GM18502 (cell line): ENCODE results near the gene RTN3.
A peak's percentile ranks its signal among the peaks of the same experiment; 100 is the strongest.
"Not testable (repeated sequence)": the region's sequence is repeated elsewhere in the genome, so short reads cannot be mapped to it uniquely, and the experiment has no call there.

Experiments used
- ATAC-seq: cut with Tn5 transposase; IDR thresholded peaks from one replicate; pipeline ENCODE4 v1.9.1; 2021; ENCODE audit warnings: mild to moderate bottlenecking; ENCODE audit not compliant: unreplicated experiment, poor library complexity

Gene RTN3

GRCh38 chr11:63681321-63682065 is at the start of gene RTN3:
Gene RTN3 (plus strand): TSS chr11:63681500. CDS start chr11:63681637, 137 bp downstream.
- peak; percentile 90 for ATAC-seq

- no peak for ATAC-seq
These were observed 45.4 kb upstream of the RTN3 start for GRCh38 chr11:63635762-63636465.

- ATAC-seq, result not testable (repeated sequence)
These were observed 42.9 kb upstream of the RTN3 start for GRCh38 chr11:63638436-63638835.

- ATAC-seq, result no peak
These were observed 42.0 kb upstream of the RTN3 start for GRCh38 chr11:63639199-63639832.

- no peak for ATAC-seq
These were observed 39.6 kb upstream of the RTN3 start for GRCh38 chr11:63641727-63642126.

GRCh38 chr11:63643205-63643604 is 38.1 kb upstream of the RTN3 start:
- ATAC-seq, result no peak

- no peak for ATAC-seq
These were observed 28.6 kb upstream of the RTN3 start for GRCh38 chr11:63652671-63653070.

- ATAC-seq, result no peak
These were observed 20.3 kb upstream of the RTN3 start for GRCh38 chr11:63660972-63661371.

- no peak for ATAC-seq
These were observed 17.5 kb upstream of the RTN3 start for GRCh38 chr11:63663809-63664208.

- no peak for ATAC-seq
These were observed 14.4 kb upstream of the RTN3 start for GRCh38 chr11:63666874-63667273.

GRCh38 chr11:63667995-63668795 is 13.1 kb upstream of the RTN3 start:
- no peak for ATAC-seq

GRCh38 chr11:63670096-63670432 is 11.2 kb upstream of the RTN3 start:
- ATAC-seq, result no peak

GRCh38 chr11:63670433-63671321 is 10.6 kb upstream of the RTN3 start:
- peak; percentile 41 for ATAC-seq

- peak; percentile 87 for ATAC-seq
These were observed 9.8 kb upstream of the RTN3 start, which contains the start of gene ATL3 for GRCh38 chr11:63671322-63672155. Gene ATL3 (minus strand): TSS chr11:63671376. CDS start chr11:63671335, 41 bp downstream.

- ATAC-seq, result no peak
These were observed 9.2 kb upstream of the RTN3 start for GRCh38 chr11:63672156-63672463.

- ATAC-seq, result no peak
These were observed 8.3 kb upstream of the RTN3 start for GRCh38 chr11:63672936-63673539.

- ATAC-seq, result no peak
These were observed 7.7 kb upstream of the RTN3 start for GRCh38 chr11:63673579-63673978.

GRCh38 chr11:63680834-63681320 is 423 bp upstream of the RTN3 start:
- ATAC-seq, result peak; percentile 11
